Lower leg skin (tissue), 3 donors: ENCODE results near the gene ZP2.

Experiments used
- POLR2A ChIP-seq, 2 donors: fragments of 450-650 bp; IDR thresholded peaks; one replicate each; pipeline ENCODE4 v1.6.1; 2016 to 2017; ENCODE audit warnings: antibody characterized with exemption in 2 of 2, mild to moderate bottlenecking in 1 of 2, moderate library complexity in 1 of 2
- TF ChIP-seq, protein P1 (sequence below), 3 donors: fragments of 450-650 bp; IDR thresholded peaks; one replicate each; pipeline ENCODE4 v1.5.1; 2016; ENCODE audit warnings: antibody characterized with exemption in 3 of 3, mild to moderate bottlenecking in 3 of 3, moderate library complexity in 2 of 3

DNA sequence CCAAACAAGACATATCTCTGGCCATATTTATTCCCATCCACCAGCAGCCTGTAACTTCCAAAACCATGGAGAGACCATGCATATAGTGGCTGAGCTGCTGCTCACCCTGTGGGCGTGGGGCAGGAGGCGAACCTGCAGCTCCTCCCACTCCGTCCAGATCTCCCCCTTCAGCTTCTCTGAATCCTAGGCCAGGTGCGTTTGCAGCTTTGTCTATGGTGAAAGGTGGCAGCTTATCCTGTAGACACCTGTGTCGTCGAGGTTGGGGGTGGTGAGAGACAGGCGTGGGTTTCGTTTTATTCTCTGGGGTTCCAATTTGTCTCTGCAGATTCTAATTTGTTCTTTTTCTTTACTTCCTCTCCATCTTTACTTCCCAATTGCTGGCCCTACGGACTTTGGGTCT is 12.4 kb upstream of the ZP2 start:
- TF ChIP-seq, protein P1, sequence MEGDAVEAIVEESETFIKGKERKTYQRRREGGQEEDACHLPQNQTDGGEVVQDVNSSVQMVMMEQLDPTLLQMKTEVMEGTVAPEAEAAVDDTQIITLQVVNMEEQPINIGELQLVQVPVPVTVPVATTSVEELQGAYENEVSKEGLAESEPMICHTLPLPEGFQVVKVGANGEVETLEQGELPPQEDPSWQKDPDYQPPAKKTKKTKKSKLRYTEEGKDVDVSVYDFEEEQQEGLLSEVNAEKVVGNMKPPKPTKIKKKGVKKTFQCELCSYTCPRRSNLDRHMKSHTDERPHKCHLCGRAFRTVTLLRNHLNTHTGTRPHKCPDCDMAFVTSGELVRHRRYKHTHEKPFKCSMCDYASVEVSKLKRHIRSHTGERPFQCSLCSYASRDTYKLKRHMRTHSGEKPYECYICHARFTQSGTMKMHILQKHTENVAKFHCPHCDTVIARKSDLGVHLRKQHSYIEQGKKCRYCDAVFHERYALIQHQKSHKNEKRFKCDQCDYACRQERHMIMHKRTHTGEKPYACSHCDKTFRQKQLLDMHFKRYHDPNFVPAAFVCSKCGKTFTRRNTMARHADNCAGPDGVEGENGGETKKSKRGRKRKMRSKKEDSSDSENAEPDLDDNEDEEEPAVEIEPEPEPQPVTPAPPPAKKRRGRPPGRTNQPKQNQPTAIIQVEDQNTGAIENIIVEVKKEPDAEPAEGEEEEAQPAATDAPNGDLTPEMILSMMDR (IDR thresholded peaks at IDR 0.05) = no peak
- TF ChIP-seq POLR2A (IDR thresholded peaks at IDR 0.05) = no peak
